GM19099 (cell line): ENCODE data around the gene COL5A1.

Experiments
- POLR2A ChIP-seq: IDR thresholded peaks from 3 replicates; pipeline ENCODE4 v1.6.1; 2011; ENCODE audit warnings: low read depth; ENCODE audit not compliant: insufficient read length; ENCODE audit errors: extremely low read depth

Gene COL5A1

GRCh38 chr9:134723037-134723436 is 81.4 kb downstream of the COL5A1 start:
- no peak for TF ChIP-seq POLR2A

- no peak for TF ChIP-seq POLR2A
These were observed 82.0 kb downstream of the COL5A1 start for GRCh38 chr9:134723491-134724190.

- no peak for TF ChIP-seq POLR2A
These were observed 82.8 kb downstream of the COL5A1 start for GRCh38 chr9:134724202-134724911.

- no peak for TF ChIP-seq POLR2A
These were observed 83.5 kb downstream of the COL5A1 start for GRCh38 chr9:134724912-134725604.

- no peak for TF ChIP-seq POLR2A
These were observed 84.0 kb downstream of the COL5A1 start for GRCh38 chr9:134725605-134725940.

GRCh38 chr9:134726026-134726721 is 84.6 kb downstream of the COL5A1 start:
- no peak for TF ChIP-seq POLR2A

GRCh38 chr9:134726722-134727034 is 85.1 kb downstream of the COL5A1 start:
- no peak for TF ChIP-seq POLR2A

GRCh38 chr9:134728021-134728795 is 86.6 kb downstream of the COL5A1 start:
- TF ChIP-seq POLR2A = no peak

GRCh38 chr9:134728801-134729495 is 87.3 kb downstream of the COL5A1 start:
- no peak for TF ChIP-seq POLR2A

GRCh38 chr9:134730011-134730760 is 88.6 kb downstream of the COL5A1 start:
- TF ChIP-seq POLR2A = no peak

- no peak for TF ChIP-seq POLR2A
These were observed 89.3 kb downstream of the COL5A1 start for GRCh38 chr9:134730761-134731496.

GRCh38 chr9:134731497-134732391 is 90.1 kb downstream of the COL5A1 start:
- TF ChIP-seq POLR2A = no peak

GRCh38 chr9:134732392-134733110 is 90.9 kb downstream of the COL5A1 start:
- TF ChIP-seq POLR2A = no peak
